Measurements from ENCODE around the gene CLSTN2. TPM values are rescaled to one million over a fixed set of nuclear protein-coding genes. Genes with fewer than 3 reads are reported as not detected.

Gene CLSTN2
- total and polyA plus RNA-seq, 2 of the 4 experiments (the other 2 are of a cell fraction): under 0.01 to 0.07 TPM

GRCh38 chr3:140443806-140444205, 508.8 kb downstream of the CLSTN2 start:
- BruUV-seq (replicated peaks): no TSS peak
- no peak overlapping the region for H3K4me3 ChIP-seq (ENCODE audit: insufficient read depth, low read depth, low read length)
- H3K9me3 ChIP-seq (ENCODE audit: control insufficient read depth, insufficient read depth, low read length): no peaks in the 10 kb centered on the region
- WGBS, 2 experiments (ENCODE audit: extremely low coverage in 2 of 2, insufficient read length in 1 of 2): no CpG with 5 or more reads among the region's 3 CpGs
- no peak overlapping the region for H3K4ac ChIP-seq (ENCODE audit: low read depth, low read length)
- H3K27ac ChIP-seq (ENCODE audit: insufficient read depth, low read length): no peak overlapping the region
- dilution Hi-C loops (cut with HindIII; ENCODE audit: low sequenced_read_pairs, unreplicated experiment) (no loop called here), in situ Hi-C loops (cut with MboI; ENCODE audit: low sequenced_read_pairs) (no loop called here), intact Hi-C loops (cut with micrococcal nuclease) (no loop called here)
- H2BK15ac ChIP-seq (ENCODE audit: low read depth, low read length): no peak overlapping the region
- H2AFZ ChIP-seq (replicated peaks; ENCODE audit: low read length, poor library complexity): no peak overlapping the region
- H3K36me3 ChIP-seq (ENCODE audit: control insufficient read depth, insufficient read depth, low read length): no peaks in the 10 kb centered on the region
- H4K91ac ChIP-seq (ENCODE audit: insufficient read depth, low read depth, low read length): no peak overlapping the region
- no peak overlapping the region for H2BK5ac ChIP-seq (ENCODE audit: low read depth, low read length, poor library complexity, severe bottlenecking)
- H3K9me1 ChIP-seq (ENCODE audit: insufficient read depth, low read length): no peaks in the 10 kb centered on the region
- H2BK120ac ChIP-seq (ENCODE audit: low read depth, low read length): no peak overlapping the region
- CTCF ChIA-PET: no interaction called here
- no peak overlapping the region for H4K5ac ChIP-seq (ENCODE audit: low read depth, low read length)
- no peak for TF ChIP-seq ELK1 (IDR thresholded peaks at IDR 0.05; ENCODE audit: borderline replicate concordance, low read depth, low read length)
- no peak for TF ChIP-seq CHD1 (IDR thresholded peaks at IDR 0.05; ENCODE audit: low read depth, low read length)
- TF ChIP-seq RCOR1 (IDR thresholded peaks at IDR 0.05; ENCODE audit: insufficient replicate concordance, low read length): no peak
- no peak for TF ChIP-seq RAD21 (IDR thresholded peaks at IDR 0.05; ENCODE audit: low read length)
- TF ChIP-seq MAFK (IDR thresholded peaks at IDR 0.05; ENCODE audit: low read depth, low read length): no peak
- no peak for TF ChIP-seq MAZ (IDR thresholded peaks at IDR 0.05; ENCODE audit: borderline replicate concordance, low read depth, low read length)
- no peak for TF ChIP-seq POLR2A (IDR thresholded peaks at IDR 0.05; ENCODE audit: low read depth, low read length)
- TF ChIP-seq FOS (IDR thresholded peaks at IDR 0.05; ENCODE audit: low read depth, low read length): no peak
- H3K4me1 ChIP-seq (ENCODE audit: control insufficient read depth, insufficient read depth, low read length): no peaks in the 10 kb centered on the region
- H3K56ac ChIP-seq (ENCODE audit: extremely low read depth, insufficient read depth, low read length): no peak overlapping the region
- H3K4me2 ChIP-seq (ENCODE audit: low read depth, low read length): no peak overlapping the region
- H2BK20ac ChIP-seq (ENCODE audit: low read depth, low read length): no peak overlapping the region
- DNase-seq (no peak), ATAC-seq (ENCODE audit: low read depth) (no peak)
- no peaks in the 10 kb centered on the region for H3K27me3 ChIP-seq (ENCODE audit: control insufficient read depth, insufficient read depth, low read length)
- H4K20me1 ChIP-seq (ENCODE audit: insufficient read depth, low read length): no peaks in the 10 kb centered on the region
- H3K18ac ChIP-seq (ENCODE audit: low read depth, low read length): no peak overlapping the region
- H3K14ac ChIP-seq (replicated peaks; ENCODE audit: low read depth, low read length): no peak overlapping the region
- no peak overlapping the region for H3K9ac ChIP-seq (ENCODE audit: low read depth, low read length)
- POLR2A ChIA-PET (ENCODE audit: unreplicated experiment): no interaction called here
- no peak overlapping the region for H4K8ac ChIP-seq (ENCODE audit: low read depth in 2 of 2, low read length in 2 of 2)
- H3K79me1 ChIP-seq (ENCODE audit: low read depth in 1 of 2, low read length in 2 of 2): no peaks in the 10 kb centered on the region
- no peak overlapping the region for H3K23ac ChIP-seq (ENCODE audit: low read depth, low read length)
- H2AK9ac ChIP-seq (replicated peaks; ENCODE audit: low read depth, low read length, poor library complexity): no peak overlapping the region
- H2AK5ac ChIP-seq (ENCODE audit: low read depth, low read length): no peak overlapping the region

Data from IMR-90 (cell line).